Measurements from ENCODE around the gene LAMP2.
"Not testable (repeated sequence)": the region's sequence is repeated elsewhere in the genome, so short reads cannot be mapped to it uniquely, and the experiment has no call there.

The LAMP2 gene

DNA sequence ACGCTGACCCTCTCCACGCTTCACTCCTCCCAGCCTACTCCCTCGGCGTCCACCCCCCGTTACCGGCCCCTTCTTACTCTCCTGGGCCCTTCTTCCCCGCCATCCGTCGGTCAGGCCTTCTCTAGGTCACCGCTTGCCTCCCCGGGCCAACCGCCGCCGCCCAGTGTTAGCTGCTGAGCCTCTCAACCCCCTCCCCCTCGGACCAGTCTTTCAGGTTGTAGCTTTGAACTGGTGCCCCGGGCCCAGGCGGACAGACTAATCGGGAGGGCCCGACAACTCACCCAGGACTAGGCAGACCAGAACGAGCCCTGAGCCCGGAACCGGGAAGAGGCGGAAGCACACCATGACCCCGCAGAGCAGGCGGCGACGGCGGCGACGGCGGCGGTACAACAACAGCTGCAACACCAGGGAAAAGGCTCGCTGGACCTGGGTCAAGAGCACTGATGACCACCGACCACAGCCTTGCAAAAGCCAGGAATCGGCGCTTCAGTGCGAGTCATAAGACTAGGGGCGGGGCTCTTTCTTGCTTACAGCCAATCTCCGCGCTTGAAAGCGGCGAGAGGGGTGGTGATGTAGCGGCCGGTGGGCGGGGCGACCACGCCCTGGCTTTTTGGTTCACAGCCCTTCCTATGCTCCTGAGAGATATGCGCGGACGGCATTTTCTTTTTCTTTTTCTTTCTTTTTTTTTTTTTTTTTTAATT lies at the start of gene LAMP2:
Gene LAMP2 (minus strand): TSS at position 472 of the 701 bp plus-strand sequence. CDS start 127 bp downstream, at position 345.
- peak; percentile 42 for TF ChIP-seq ZFX (IDR thresholded peaks at IDR 0.05)
- TF ChIP-seq, protein P1, sequence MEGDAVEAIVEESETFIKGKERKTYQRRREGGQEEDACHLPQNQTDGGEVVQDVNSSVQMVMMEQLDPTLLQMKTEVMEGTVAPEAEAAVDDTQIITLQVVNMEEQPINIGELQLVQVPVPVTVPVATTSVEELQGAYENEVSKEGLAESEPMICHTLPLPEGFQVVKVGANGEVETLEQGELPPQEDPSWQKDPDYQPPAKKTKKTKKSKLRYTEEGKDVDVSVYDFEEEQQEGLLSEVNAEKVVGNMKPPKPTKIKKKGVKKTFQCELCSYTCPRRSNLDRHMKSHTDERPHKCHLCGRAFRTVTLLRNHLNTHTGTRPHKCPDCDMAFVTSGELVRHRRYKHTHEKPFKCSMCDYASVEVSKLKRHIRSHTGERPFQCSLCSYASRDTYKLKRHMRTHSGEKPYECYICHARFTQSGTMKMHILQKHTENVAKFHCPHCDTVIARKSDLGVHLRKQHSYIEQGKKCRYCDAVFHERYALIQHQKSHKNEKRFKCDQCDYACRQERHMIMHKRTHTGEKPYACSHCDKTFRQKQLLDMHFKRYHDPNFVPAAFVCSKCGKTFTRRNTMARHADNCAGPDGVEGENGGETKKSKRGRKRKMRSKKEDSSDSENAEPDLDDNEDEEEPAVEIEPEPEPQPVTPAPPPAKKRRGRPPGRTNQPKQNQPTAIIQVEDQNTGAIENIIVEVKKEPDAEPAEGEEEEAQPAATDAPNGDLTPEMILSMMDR (conservative IDR thresholded peaks at IDR 0.05): no peak
- peak within 1 kb of the TSS; percentile 88 for H3K27ac ChIP-seq

DNA sequence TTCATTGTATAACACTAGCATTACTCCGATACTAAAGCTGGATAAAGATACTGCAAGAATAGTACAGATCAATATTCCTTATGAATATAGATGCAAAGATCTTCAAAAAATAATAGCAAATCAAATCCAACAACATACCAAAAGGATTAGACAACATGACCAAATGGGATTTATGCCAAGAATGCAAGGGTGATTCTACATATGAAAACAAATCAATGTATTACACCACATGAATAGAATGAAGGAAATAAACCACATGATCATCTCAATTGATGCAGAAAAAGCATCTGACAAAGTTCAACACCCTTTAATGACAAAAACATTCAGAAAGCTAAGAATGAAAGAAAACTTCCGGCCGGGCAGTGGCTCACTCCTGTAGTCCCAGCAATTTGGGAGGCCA lies 48.8 kb upstream of the LAMP2 start:
- H3K27ac ChIP-seq: no peak overlapping the region
- TF ChIP-seq, protein P1 (conservative IDR thresholded peaks at IDR 0.05): no peak
- no peak for TF ChIP-seq ZFX (IDR thresholded peaks at IDR 0.05)

- no peak overlapping the region for H3K27ac ChIP-seq
- TF ChIP-seq, protein P1 (conservative IDR thresholded peaks at IDR 0.05): peak; percentile 42
- TF ChIP-seq ZFX (IDR thresholded peaks at IDR 0.05): no peak
These were observed 45.1 kb upstream of the LAMP2 start for GRCh38 chrX:120514236-120514635.

DNA sequence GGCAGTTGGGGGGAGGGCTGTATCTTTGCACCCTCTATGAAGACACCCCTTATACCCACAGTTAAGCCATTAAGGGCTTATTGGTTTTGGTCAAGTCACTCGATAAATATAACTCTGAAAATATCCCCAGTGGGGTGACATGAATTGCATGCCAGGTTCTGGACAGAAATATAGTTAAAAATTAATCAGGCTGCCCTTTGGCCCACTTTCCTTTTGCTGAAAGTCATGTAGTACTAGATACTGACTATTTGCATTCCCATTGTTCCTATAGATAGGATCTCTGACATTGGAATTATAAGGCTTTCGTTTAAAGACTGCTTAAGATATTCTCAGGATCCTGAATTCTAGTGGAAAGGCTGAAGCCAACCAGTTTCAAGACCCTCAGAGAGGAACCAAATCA lies 43.5 kb upstream of the LAMP2 start:
- H3K27ac ChIP-seq: no peak overlapping the region
- TF ChIP-seq ZFX (IDR thresholded peaks at IDR 0.05): no peak
- TF ChIP-seq, protein P1 (conservative IDR thresholded peaks at IDR 0.05): no peak

DNA sequence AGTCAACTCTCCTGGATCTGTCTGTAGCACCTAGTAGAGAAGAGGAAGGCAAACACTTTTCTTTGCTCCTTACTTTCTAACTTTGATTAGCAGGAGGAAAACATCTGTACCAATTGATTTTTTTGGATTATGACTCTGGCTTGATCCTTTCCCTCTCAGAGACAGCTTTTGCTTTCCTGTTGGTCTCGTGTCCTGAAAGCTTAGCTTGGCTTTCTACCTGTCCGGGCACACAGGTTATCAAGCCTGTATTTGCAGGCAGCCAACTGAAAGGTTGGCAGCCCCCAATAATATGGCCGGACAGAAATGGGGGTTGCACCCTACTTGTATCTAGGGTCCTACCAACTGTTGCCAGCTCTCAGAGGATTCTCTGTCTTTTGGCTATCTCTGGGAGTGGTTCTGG lies 43.1 kb upstream of the LAMP2 start:
- TF ChIP-seq ZFX (IDR thresholded peaks at IDR 0.05): no peak
- TF ChIP-seq, protein P1 (conservative IDR thresholded peaks at IDR 0.05): no peak
- no peak overlapping the region for H3K27ac ChIP-seq

- TF ChIP-seq, protein P1 (conservative IDR thresholded peaks at IDR 0.05): no peak
- no peak for TF ChIP-seq ZFX (IDR thresholded peaks at IDR 0.05)
- H3K27ac ChIP-seq: no peak overlapping the region
These were observed 35.5 kb upstream of the LAMP2 start for GRCh38 chrX:120504569-120504968.

GRCh38 chrX:120499301-120500072 lies 30.4 kb upstream of the LAMP2 start:
- no peak for TF ChIP-seq ZFX (IDR thresholded peaks at IDR 0.05)
- TF ChIP-seq, protein P1 (conservative IDR thresholded peaks at IDR 0.05): no peak
- no peak overlapping the region for H3K27ac ChIP-seq

DNA sequence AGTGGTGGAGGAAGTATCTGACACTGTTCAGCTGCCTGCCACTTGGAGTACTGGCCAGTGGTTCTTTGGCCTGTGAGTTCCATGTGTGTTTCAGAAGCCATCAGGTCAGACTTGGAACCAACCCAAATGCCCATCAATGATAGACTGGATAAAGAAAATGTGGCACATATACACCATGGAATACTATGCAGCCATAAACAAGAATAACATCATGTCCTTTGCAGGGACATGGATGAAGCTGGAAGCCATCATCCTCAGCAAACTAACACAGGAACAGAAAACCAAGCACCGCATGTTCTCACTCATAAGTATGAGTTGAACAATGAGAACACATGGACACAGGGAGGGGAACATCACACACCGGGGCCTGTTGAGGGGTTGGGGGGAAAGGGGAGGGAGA lies 21.0 kb upstream of the LAMP2 start:
- H3K27ac ChIP-seq: not testable (repeated sequence)
